Activated CD8-positive, alpha-beta memory T cell treated with anti-CD3 and anti-CD28 coated beads for 48 hours (primary cell): ENCODE results near the gene BCORL1.

Source experiments
- DNase-seq, 3 experiments: peaks; one replicate each; pipeline ENCODE4 v3.0.0-alpha.2; 2020; ENCODE audit warnings: low read depth in 2 of 3, low spot score in 2 of 3

The BCORL1 gene, protein sequence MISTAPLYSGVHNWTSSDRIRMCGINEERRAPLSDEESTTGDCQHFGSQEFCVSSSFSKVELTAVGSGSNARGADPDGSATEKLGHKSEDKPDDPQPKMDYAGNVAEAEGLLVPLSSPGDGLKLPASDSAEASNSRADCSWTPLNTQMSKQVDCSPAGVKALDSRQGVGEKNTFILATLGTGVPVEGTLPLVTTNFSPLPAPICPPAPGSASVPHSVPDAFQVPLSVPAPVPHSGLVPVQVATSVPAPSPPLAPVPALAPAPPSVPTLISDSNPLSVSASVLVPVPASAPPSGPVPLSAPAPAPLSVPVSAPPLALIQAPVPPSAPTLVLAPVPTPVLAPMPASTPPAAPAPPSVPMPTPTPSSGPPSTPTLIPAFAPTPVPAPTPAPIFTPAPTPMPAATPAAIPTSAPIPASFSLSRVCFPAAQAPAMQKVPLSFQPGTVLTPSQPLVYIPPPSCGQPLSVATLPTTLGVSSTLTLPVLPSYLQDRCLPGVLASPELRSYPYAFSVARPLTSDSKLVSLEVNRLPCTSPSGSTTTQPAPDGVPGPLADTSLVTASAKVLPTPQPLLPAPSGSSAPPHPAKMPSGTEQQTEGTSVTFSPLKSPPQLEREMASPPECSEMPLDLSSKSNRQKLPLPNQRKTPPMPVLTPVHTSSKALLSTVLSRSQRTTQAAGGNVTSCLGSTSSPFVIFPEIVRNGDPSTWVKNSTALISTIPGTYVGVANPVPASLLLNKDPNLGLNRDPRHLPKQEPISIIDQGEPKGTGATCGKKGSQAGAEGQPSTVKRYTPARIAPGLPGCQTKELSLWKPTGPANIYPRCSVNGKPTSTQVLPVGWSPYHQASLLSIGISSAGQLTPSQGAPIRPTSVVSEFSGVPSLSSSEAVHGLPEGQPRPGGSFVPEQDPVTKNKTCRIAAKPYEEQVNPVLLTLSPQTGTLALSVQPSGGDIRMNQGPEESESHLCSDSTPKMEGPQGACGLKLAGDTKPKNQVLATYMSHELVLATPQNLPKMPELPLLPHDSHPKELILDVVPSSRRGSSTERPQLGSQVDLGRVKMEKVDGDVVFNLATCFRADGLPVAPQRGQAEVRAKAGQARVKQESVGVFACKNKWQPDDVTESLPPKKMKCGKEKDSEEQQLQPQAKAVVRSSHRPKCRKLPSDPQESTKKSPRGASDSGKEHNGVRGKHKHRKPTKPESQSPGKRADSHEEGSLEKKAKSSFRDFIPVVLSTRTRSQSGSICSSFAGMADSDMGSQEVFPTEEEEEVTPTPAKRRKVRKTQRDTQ (N-terminal part only)

DNA sequence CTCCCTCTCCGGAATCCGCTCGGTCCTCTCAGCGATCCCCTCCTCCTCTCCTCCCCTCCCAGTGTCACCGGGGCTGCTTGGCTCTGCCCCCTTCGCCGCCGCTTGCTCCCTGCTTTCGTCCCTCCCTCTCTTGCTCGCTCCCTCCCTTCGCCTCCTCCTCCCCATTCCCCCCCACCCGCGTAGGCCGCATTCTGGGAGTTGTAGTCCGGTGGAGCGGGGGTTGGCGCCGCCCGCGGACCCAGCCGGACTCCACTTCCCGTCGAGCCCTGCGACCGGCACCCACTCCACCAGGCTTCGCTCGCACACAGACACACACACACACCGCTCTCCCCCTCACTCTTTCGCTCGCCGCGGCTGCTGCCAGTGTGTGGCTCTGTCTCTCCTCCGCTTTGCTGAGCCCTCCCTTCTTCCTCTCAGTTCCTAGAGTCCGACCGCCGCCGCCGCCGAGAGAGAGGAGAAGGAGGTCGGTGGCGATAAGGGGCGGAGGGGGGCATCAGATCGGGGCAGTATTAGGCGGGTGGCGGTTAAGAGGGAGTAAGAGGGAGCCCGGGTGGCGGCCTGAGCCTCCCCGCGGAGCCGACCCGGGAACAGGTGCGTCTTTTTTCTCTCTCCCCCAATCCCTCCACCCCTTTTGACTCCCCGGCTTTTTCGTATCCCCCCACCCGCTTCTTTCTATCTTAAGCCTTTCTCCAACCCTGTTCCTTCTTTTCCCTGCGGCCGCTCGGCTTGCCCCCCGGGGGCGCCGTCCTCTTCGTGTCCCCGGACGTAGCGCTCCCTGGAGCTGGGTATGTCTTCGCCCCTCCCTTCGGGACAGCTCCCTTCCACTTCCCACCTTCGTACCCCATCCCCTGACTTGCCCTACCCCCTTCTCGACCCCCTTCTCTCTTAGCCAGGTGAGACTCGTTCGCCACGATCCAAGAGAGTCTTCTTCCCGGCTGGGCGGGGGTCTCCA is at the start of gene BCORL1:
BCORL1 (plus strand) TSS at position 336 of the 952 bp plus-strand sequence. CDS start 22,597 bp downstream, outside the sequence.
- peak in 2 of 3 experiments; percentile 62 to 68 for DNase-seq

- no peak for DNase-seq
Observed at GRCh38 chrX:129932821-129933321, 49.6 kb upstream of the BCORL1 start.

GRCh38 chrX:129933700-129934099 is 48.7 kb upstream of the BCORL1 start:
- DNase-seq = no peak

DNA sequence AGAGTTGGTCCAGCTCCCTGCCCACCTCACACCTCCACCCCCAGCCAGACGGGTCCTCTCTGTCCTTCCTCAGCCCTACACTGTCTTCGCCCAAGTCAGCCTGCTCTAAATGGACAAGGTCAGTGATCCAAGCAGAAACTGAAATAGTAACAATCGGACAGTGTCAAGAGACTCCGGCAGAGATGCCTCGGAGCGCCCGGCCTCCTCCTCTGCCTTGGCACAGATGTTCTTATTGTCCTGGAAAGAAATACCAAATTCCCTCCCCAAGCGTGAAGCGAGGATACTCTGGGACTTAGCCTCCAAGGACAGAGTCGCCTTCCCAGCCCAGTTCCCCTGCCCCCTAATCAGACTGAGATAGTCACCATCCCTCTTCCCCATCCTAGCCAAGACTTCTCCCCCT is 48.0 kb upstream of the BCORL1 start:
- no peak for DNase-seq

DNA sequence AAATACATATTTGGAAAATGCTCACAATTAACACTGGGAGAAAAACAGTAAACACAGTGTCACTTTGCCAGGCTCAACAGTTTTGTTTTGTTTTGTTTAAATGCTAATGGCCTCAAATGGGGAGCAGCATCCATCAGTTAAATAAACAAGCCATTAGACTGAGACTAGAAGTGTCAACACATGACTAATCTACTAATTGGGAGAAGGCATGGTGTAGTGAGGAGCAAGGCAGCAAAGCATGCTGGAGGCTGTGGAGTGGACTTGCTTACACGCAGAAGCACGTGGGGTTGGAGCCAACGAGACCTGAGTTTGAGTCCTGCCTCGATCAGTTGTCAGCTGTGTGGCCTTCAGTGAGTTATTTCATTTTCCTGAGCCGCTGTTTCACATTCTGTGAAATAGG is 47.5 kb upstream of the BCORL1 start:
- DNase-seq = no peak

- DNase-seq = no peak
Observed at GRCh38 chrX:129938081-129938480, 44.4 kb upstream of the BCORL1 start.

GRCh38 chrX:129939986-129940385 is 42.4 kb upstream of the BCORL1 start:
- DNase-seq = no peak

DNA sequence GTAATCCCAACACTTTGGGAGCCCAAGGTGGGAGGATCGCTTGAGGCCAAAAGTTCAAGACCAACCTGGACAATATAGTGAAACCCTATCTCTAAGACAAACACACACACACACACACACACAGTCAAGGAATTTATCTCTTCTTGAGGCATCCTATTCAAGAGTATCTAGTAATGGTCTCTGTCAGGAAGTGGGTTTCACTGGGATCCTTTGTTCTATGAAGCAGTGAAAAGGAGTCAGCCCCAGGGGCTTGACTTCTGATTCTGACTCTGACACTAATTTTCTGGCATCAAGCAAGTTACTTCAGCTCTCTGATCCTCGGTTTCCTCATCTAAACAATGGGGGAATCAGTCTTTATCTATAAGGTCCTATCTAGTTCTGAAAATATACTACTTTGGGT is 41.7 kb upstream of the BCORL1 start:
- DNase-seq = no peak

GRCh38 chrX:129945131-129945530 is 37.3 kb upstream of the BCORL1 start:
- no peak for DNase-seq

DNA sequence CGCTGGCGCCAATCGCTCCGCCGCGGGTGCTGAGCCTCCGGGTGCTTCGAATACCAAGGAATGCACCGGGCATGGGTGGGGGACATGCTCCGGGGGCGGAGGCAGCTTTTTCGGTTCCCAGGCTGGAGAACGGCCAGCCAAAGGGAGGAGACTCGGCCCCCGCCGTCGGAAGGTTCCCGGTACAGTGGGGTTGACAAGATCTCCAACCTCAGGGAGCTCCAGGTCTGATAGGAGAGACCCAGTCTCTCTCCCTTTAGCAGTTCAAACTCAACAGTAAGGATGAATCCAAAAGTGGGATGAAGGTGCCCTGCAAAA is 29.1 kb upstream of the BCORL1 start:
- DNase-seq = no peak

GRCh38 chrX:129953881-129954280 is 28.6 kb upstream of the BCORL1 start:
- DNase-seq = no peak

GRCh38 chrX:129954804-129955203 is 27.6 kb upstream of the BCORL1 start:
- no peak for DNase-seq

DNA sequence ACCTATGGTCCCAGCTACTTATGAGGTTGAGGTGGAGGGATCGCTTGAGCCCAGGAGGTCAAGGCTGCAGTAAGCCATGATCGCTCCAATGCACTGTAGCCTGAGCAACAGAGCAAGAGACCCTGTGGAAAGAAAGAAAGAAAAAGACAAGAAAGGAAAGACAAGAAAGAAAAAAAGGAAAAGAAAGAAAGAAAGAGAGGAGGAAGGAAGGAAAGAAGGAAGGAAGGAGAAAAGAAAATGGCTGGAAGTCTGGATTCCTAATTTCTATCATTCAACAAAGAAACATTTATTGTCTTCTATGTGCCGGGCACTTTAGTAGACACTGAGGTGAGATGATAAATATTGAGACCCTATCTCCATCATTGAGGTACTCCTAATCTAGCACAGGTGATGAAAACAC is 26.8 kb upstream of the BCORL1 start:
- DNase-seq = no peak

- no peak for DNase-seq
Observed at GRCh38 chrX:129956145-129956544, 26.3 kb upstream of the BCORL1 start.

- DNase-seq = no peak
Observed at GRCh38 chrX:129956765-129957164, 25.7 kb upstream of the BCORL1 start.

DNA sequence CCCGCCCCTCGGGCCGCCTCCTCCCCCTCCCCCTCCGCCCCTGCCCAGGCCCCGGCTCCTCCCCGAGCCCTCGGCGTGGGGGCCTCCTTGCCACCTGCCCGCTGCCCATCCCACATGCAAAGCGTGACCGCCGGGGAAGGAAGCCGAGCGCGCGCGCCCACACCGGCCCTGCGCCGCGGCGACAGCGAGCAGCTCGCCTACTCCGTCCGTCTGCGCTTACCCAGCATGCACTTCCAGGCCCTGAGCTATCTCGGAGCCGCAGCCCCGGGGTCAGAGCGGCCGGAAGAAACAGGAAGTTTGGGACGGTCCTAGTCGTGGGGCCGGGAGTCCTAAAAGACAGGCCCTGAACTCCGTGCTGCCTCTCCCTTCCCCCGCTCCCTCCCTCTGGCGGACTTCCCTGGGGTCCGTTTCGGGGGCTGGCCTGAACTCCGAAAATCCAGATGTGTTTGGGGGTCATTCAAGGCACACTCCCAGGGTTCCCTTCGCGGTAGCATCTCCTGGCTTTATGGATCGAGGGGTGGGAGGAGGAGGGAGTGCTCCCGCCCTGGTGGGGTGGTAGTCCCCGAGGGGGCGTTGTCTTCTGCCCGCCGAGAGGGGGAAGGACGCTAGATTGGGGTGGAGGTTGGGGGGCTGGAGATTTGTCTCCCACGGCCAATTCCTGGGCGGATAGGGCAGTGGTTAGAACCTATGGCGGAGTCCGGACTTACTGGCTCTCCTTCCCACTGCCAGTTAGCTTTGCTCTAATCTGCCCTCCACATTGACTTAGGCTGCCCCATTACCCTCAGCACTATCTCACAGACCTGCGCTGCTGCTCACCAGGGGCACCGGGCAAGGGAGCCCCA is 25.0 kb upstream of the BCORL1 start:
- no peak for DNase-seq

DNA sequence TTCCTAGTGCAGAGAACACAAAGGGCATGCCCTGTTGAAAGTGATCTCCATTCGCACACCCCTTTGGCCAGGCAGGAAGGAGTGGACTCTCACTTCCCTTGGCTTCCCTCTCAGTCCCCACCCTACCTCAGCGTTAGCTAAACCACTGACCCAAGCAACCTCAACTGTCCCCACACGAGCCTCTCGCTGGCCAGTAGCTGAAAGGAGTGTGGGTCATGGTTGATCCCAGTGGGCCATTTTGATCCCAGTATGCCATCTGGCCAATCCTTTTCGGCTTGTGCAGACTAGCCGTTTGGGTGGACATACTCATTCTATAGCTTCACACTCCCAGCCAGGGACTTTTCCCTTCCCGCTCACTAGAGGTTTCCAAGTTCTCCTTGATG is 24.4 kb upstream of the BCORL1 start:
- DNase-seq = no peak

DNA sequence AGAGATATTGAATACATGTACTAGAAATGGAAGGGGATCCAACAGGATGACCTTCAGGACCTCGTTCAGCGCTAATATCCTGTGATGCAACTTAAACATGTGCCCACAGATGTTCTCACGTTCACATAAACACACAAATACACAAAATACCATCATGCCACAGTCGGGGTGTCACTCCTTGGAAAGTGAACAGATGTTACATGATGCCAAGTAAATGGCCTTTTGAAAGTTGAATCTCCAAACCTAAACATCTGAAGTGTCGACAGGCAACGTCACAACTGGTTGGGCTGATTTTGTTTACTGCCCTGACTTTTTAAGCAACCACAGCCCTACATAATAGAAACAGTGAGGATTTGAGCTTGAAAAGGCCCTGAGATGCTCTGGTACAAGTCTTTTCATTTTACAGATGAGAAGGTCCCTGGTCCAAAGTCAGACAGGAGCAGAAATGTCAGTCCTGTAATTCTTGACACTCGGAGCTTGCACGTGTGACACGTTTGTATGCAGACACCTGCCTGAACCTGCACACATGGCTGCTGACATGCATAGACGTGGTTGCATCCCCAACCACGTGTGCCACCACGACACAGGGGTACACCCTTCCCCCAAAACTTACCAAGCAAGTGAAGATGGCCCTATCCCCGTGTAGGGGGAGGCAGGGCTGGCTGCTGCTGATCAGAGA is 23.5 kb upstream of the BCORL1 start:
- DNase-seq = no peak

DNA sequence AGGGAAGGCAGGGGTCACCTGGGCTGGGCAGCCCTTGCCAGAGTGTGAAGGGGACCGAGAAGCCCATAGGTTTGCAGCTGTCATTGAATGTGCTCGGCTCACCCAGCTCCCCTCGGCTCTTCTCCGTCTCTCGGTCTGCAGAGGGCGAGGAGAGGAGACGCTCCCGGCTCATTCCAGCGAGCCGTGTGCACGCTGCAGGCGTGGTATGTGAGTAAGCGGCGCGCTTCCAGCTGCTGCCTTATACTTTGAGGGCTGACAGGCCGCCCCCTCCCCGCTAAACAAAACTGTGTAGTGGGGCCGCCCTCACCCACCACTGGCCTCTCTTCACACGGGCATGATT is 23.0 kb upstream of the BCORL1 start:
- DNase-seq = no peak
